Measurements from ENCODE around the gene SVIL.

SVIL gene

GRCh38 chr10:29622382-29622922, 12.3 kb downstream of the SVIL start:
- no peak for TF ChIP-seq CTCF (IDR thresholded peaks at IDR 0.05; ENCODE audit: low read depth, low read length)
- no peaks in the 10 kb centered on the region for H3K9me3 ChIP-seq
- no peaks in the 10 kb centered on the region for H3K36me3 ChIP-seq
- no peak for DNase-seq
- no peaks in the 10 kb centered on the region for H3K27me3 ChIP-seq
- H3K4me3 ChIP-seq (ENCODE audit: low read depth, low read length) = no peak overlapping the region
- H3K4me1 ChIP-seq = peaks cover 18% of the 10 kb centered on the region

- Histone ChIP-seq H3K4me1 (peaks cover 18% of the 10 kb centered on the region), H3K9me3 (no peaks in the 10 kb centered on the region; the same call in 1 of the 2 replicates), H3K4me3 (ENCODE audit: low read depth, low read length) (no peak overlapping the region), H3K27me3 (no peaks in the 10 kb centered on the region), H3K36me3 (no peaks in the 10 kb centered on the region)
- TF ChIP-seq CTCF (IDR thresholded peaks at IDR 0.05; ENCODE audit: low read depth, low read length) = no peak
- DNase-seq = peak; percentile 36
Measured at GRCh38 chr10:29621161-29621560, 13.6 kb downstream of the SVIL start.

- Histone ChIP-seq H3K4me3 (ENCODE audit: low read depth, low read length) (no peak overlapping the region), H3K36me3 (no peaks in the 10 kb centered on the region), H3K9me3 (no peaks in the 10 kb centered on the region; the same call in 1 of the 2 replicates), H3K4me1 (peaks cover 18% of the 10 kb centered on the region), H3K27me3 (no peaks in the 10 kb centered on the region)
- no peak for TF ChIP-seq CTCF (IDR thresholded peaks at IDR 0.05; ENCODE audit: low read depth, low read length)
- DNase-seq = no peak
Measured at GRCh38 chr10:29620112-29620690, 14.6 kb downstream of the SVIL start.

- TF ChIP-seq CTCF (IDR thresholded peaks at IDR 0.05; ENCODE audit: low read depth, low read length) = no peak
- Histone ChIP-seq H3K36me3 (no peaks in the 10 kb centered on the region), H3K4me3 (ENCODE audit: low read depth, low read length) (no peak overlapping the region), H3K27me3 (no peaks in the 10 kb centered on the region), H3K4me1 (peaks cover 18% of the 10 kb centered on the region), H3K9me3 (no peaks in the 10 kb centered on the region; the same call in 1 of the 2 replicates)
- no peak for DNase-seq
Measured at GRCh38 chr10:29619241-29619669, 15.5 kb downstream of the SVIL start.

GRCh38 chr10:29618341-29619171, 16.2 kb downstream of the SVIL start:
- DNase-seq = no peak
- TF ChIP-seq CTCF (IDR thresholded peaks at IDR 0.05; ENCODE audit: low read depth, low read length) = no peak
- Histone ChIP-seq H3K9me3 (no peaks in the 10 kb centered on the region; the same call in 1 of the 2 replicates), H3K27me3 (no peaks in the 10 kb centered on the region), H3K36me3 (no peaks in the 10 kb centered on the region), H3K4me1 (peaks cover 18% of the 10 kb centered on the region), H3K4me3 (ENCODE audit: low read depth, low read length) (no peak overlapping the region)
